Keratinocyte (primary cell): Measurements from ENCODE around the gene CHPF.

Source experiments
- EZH2 ChIP-seq: IDR thresholded peaks from one replicate; pipeline ENCODE4 v1.6.1; 2012; ENCODE audit warnings: inconsistent platforms, mild to moderate bottlenecking, low read length, moderate library complexity
- TF ChIP-seq, protein P1 (sequence below), 3 experiments: IDR thresholded peaks in 1 of 3; conservative IDR thresholded peaks in 1 of 3; optimal IDR thresholded peaks in 1 of 3; 2 replicates in 2 of 3; 3 replicates in 1 of 3; pipeline versions ENCODE3 to v1.5.1; 2011; ENCODE audit warnings: low read length in 3 of 3, mild to moderate bottlenecking in 3 of 3, moderate library complexity in 2 of 3, control low read depth in 1 of 3, inconsistent platforms in 1 of 3; ENCODE audit not compliant: insufficient read depth in 2 of 3; ENCODE audit errors: extremely low read depth in 1 of 3

DNA sequence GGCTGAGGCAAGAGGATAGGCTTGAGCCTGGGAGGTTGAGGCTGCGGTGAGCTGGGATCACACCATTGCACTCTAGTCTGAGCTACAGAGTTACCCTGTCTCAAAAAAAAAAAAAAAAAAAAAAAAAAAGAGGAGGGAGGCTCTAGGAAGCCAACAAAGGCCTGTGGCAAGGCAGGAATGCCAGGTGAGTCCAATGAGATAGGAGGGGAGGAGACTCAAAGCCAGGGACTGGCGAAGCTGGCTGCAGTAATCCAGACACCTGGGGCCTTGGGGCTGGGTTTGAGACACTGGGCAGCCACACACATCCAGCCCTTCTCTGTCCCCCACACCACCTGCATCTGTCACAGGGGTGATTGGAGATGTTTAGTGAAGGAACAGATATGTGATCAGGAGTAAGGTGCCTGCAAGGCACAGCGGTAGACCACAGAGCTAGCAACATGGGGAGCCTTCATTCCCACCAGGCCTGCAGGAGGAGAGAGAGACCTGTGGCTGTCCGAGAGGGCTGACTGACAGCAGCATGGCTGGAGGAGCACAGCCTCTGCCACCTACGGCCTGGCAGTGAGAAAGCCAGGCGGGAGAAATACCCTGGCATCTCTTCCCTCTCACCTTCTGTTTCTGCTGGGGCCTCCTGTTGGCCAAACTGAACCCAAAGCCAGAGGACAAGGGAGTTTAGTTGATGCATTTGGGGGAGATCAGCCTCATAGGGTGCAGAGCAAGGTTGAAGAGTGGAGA, 9.5 kb downstream of the CHPF start:
- TF ChIP-seq, protein P1, sequence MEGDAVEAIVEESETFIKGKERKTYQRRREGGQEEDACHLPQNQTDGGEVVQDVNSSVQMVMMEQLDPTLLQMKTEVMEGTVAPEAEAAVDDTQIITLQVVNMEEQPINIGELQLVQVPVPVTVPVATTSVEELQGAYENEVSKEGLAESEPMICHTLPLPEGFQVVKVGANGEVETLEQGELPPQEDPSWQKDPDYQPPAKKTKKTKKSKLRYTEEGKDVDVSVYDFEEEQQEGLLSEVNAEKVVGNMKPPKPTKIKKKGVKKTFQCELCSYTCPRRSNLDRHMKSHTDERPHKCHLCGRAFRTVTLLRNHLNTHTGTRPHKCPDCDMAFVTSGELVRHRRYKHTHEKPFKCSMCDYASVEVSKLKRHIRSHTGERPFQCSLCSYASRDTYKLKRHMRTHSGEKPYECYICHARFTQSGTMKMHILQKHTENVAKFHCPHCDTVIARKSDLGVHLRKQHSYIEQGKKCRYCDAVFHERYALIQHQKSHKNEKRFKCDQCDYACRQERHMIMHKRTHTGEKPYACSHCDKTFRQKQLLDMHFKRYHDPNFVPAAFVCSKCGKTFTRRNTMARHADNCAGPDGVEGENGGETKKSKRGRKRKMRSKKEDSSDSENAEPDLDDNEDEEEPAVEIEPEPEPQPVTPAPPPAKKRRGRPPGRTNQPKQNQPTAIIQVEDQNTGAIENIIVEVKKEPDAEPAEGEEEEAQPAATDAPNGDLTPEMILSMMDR (optimal IDR thresholded peaks at IDR 0.05 in 1 of 3, IDR thresholded peaks at IDR 0.05 in 1 of 3, conservative IDR thresholded peaks at IDR 0.05 in 1 of 3; ENCODE audit: extremely low read depth in 1 of 3, insufficient read depth in 2 of 3, low read length in 3 of 3) = no peak
- no peak for TF ChIP-seq EZH2
